Caco-2 (cell line): ENCODE data around the gene RAD18. TPM values are rescaled to one million over a fixed set of nuclear protein-coding genes. Genes with fewer than 3 reads are reported as not detected.

Source experiments
- BruUV-seq: library from RNA; stranded (reverse); fragments of 400-500 nt; replicated peaks from 2 replicates; lab custom pipeline; 2021; lab: Mats Ljungman, UMichigan
- CTCF ChIA-PET: fragments of 300-600 bp; sonication (Branson Sonifier 250); formaldehyde crosslinking; loops from one replicate; lab custom pipeline; 2022; ENCODE audit warnings: antibody characterized with exemption; lab: Charles Lee
- POLR2A ChIA-PET: fragments of 300-600 bp; sonication (Branson Sonifier 250); formaldehyde crosslinking; loops from one replicate; lab custom pipeline; 2022; ENCODE audit warnings: antibody characterized with exemption; lab: Charles Lee
- DNase-seq, 2 experiments: peaks; one replicate each; pipeline versions ENCODE4 v3.0.0 to v3.0.0-alpha.2; 2020 to 2022
- H3K27me3 ChIP-seq: replicated peaks from 2 replicates; pipeline ENCODE4 v1.6.0; 2011; ENCODE audit warnings: low read length; ENCODE audit not compliant: control insufficient read depth, insufficient read depth
- H3K36me3 ChIP-seq: 2 replicates; pipeline ENCODE4 v1.5.1; 2011; ENCODE audit warnings: low read length; ENCODE audit not compliant: control insufficient read depth, insufficient read depth
- H3K4me1 ChIP-seq: fragments of 250-450 bp; sonication (Bioruptor Pico); 2 replicates; pipeline ENCODE4 v1.5.1; 2020; ENCODE audit warnings: mild to moderate bottlenecking
- H3K4me3 ChIP-seq: 2 replicates; pipeline ENCODE4 v1.5.1; 2011; ENCODE audit warnings: low read depth, mild to moderate bottlenecking, control low read depth, low read length
- H3K9me3 ChIP-seq: fragments of 250-450 bp; sonication (Bioruptor Pico); 2 replicates; pipeline ENCODE4 v1.5.1; 2020; ENCODE audit warnings: mild to moderate bottlenecking, moderate library complexity
- H3K27ac Mint-ChIP-seq: one replicate; pipeline ENCODE4 v1.8.0; 2022; ENCODE audit warnings: mixed read lengths; ENCODE audit not compliant: unreplicated experiment
- H3K27me3 Mint-ChIP-seq: one replicate; pipeline ENCODE4 v1.8.0; 2022; ENCODE audit warnings: mixed read lengths; ENCODE audit not compliant: insufficient read depth, unreplicated experiment
- H3K36me3 Mint-ChIP-seq: one replicate; pipeline ENCODE4 v1.8.0; 2022; ENCODE audit warnings: mild to moderate bottlenecking, mixed read lengths; ENCODE audit not compliant: insufficient read depth, unreplicated experiment
- H3K4me1 Mint-ChIP-seq: one replicate; pipeline ENCODE4 v1.8.0; 2022; ENCODE audit warnings: low read depth, mixed read lengths; ENCODE audit not compliant: unreplicated experiment
- H3K4me3 Mint-ChIP-seq: one replicate; pipeline ENCODE4 v1.8.0; 2022; ENCODE audit warnings: mild to moderate bottlenecking, moderate library complexity, mixed read lengths; ENCODE audit not compliant: unreplicated experiment
- H3K9me3 Mint-ChIP-seq: one replicate; pipeline ENCODE4 v1.8.0; 2022; ENCODE audit warnings: mixed read lengths; ENCODE audit not compliant: unreplicated experiment
- CTCF ChIP-seq, 2 experiments: fragments of 200-600 bp in 1 of 2; IDR thresholded peaks; 1 replicate in 1 of 2; 2 replicates in 1 of 2; pipeline versions ENCODE4 v1.5.1 to v1.8.0; 2011 to 2022; ENCODE audit warnings: antibody characterized with exemption in 1 of 2, control low read depth in 1 of 2, inconsistent platforms in 1 of 2, low read depth in 1 of 2, low read length in 1 of 2, mild to moderate bottlenecking in 1 of 2, moderate library complexity in 1 of 2; ENCODE audit not compliant: insufficient read depth in 1 of 2, severe bottlenecking in 1 of 2, unreplicated experiment in 1 of 2
- intact Hi-C: fragments of 100-400 bp; cut with micrococcal nuclease; formaldehyde crosslinking; loops from one replicate; pipeline ENCODE4 v1.10.0; 2022; ENCODE audit not compliant: unreplicated experiment
- total RNA-seq: library from RNA; stranded (reverse); gene quantifications from 2 replicates; pipeline ENCODE4 v1.2.3, GENCODE V29; 2022

The RAD18 gene
- total RNA-seq, 1 experiment from 2014 or later, result 19.3 TPM

GRCh38 chr3:8856721-8857120 lies 106.6 kb downstream of the RAD18 start:
- Histone ChIP-seq H3K27me3 (no peaks in the 10 kb centered on the region), H3K4me3 (no peak overlapping the region), H3K4me1 (peaks cover 9% of the 10 kb centered on the region), H3K36me3 (no peaks in the 10 kb centered on the region), H3K9me3 (no peaks in the 10 kb centered on the region)
- no peak overlapping the region for H3K4me3 Mint-ChIP-seq
- intact Hi-C loops, result no loop called here
- no peak for TF ChIP-seq CTCF (IDR thresholded peaks at IDR 0.05; ENCODE audit: insufficient read depth in 1 of 2, low read depth in 1 of 2, low read length in 1 of 2, severe bottlenecking in 1 of 2, unreplicated experiment in 1 of 2)
- no peaks in the 10 kb centered on the region for H3K27me3 Mint-ChIP-seq
- H3K9me3 Mint-ChIP-seq, result no peaks in the 10 kb centered on the region
- H3K27ac Mint-ChIP-seq, result no peak overlapping the region
- BruUV-seq, result no TSS peak
- POLR2A ChIA-PET, result no interaction called here
- DNase-seq, result no peak
- H3K36me3 Mint-ChIP-seq, result no peaks in the 10 kb centered on the region
- CTCF ChIA-PET, result no interaction called here
- H3K4me1 Mint-ChIP-seq, result no peaks in the 10 kb centered on the region

GRCh38 chr3:8856071-8856470 lies 107.2 kb downstream of the RAD18 start:
- ChIA-PET POLR2A (no interaction called here), CTCF (no interaction called here)
- TF ChIP-seq CTCF (IDR thresholded peaks at IDR 0.05; ENCODE audit: insufficient read depth in 1 of 2, low read depth in 1 of 2, low read length in 1 of 2, severe bottlenecking in 1 of 2, unreplicated experiment in 1 of 2), result no peak
- intact Hi-C loops, result no loop called here
- Mint-ChIP-seq H3K9me3 (no peaks in the 10 kb centered on the region), H3K4me3 (no peak overlapping the region), H3K4me1 (no peaks in the 10 kb centered on the region), H3K36me3 (no peaks in the 10 kb centered on the region), H3K27ac (no peak overlapping the region), H3K27me3 (no peaks in the 10 kb centered on the region)
- Histone ChIP-seq H3K4me3 (no peak overlapping the region), H3K4me1 (peaks cover 14% of the 10 kb centered on the region), H3K36me3 (no peaks in the 10 kb centered on the region; the same call in 1 of the 2 replicates), H3K27me3 (no peaks in the 10 kb centered on the region), H3K9me3 (no peaks in the 10 kb centered on the region)
- no peak for DNase-seq
- no TSS peak for BruUV-seq

- H3K4me1 Mint-ChIP-seq, result no peaks in the 10 kb centered on the region
- Histone ChIP-seq H3K36me3 (no peaks in the 10 kb centered on the region; the same call in 1 of the 2 replicates), H3K9me3 (no peaks in the 10 kb centered on the region), H3K27me3 (no peaks in the 10 kb centered on the region), H3K4me1 (peaks cover 14% of the 10 kb centered on the region), H3K4me3 (no peak overlapping the region)
- ChIA-PET CTCF (no interaction called here), POLR2A (no interaction called here)
- no peak overlapping the region for H3K4me3 Mint-ChIP-seq
- BruUV-seq, result no TSS peak
- DNase-seq, result no peak
- H3K9me3 Mint-ChIP-seq, result no peaks in the 10 kb centered on the region
- no peak overlapping the region for H3K27ac Mint-ChIP-seq
- TF ChIP-seq CTCF (IDR thresholded peaks at IDR 0.05; ENCODE audit: insufficient read depth in 1 of 2, low read depth in 1 of 2, low read length in 1 of 2, severe bottlenecking in 1 of 2, unreplicated experiment in 1 of 2), result no peak
- peaks cover 4% of the 10 kb centered on the region for H3K36me3 Mint-ChIP-seq
- intact Hi-C loops, result no loop called here
- H3K27me3 Mint-ChIP-seq, result no peaks in the 10 kb centered on the region
Observed at GRCh38 chr3:8854656-8855055, 108.6 kb downstream of the RAD18 start.
